Lung (tissue), 12 donors: ENCODE data around the gene BSG. TPM values are rescaled to one million over a fixed set of nuclear protein-coding genes. Genes with fewer than 3 reads are reported as not detected.
A peak's percentile ranks its signal among the peaks of the same experiment; 100 is the strongest.

Source experiments
- ATAC-seq: fragments of 200-7000 bp; cut with Tn5 transposase; one replicate; pipeline ENCODE4 v1.9.1; 2020; ENCODE audit warnings: moderate number of reproducible peaks; ENCODE audit not compliant: insufficient read depth, low FRiP score
- DNase-seq, 3 donors: peaks; one replicate each; pipeline ENCODE4 v3.0.0-alpha.2; 2013 to 2017
- H3K27ac ChIP-seq, 2 donors: one replicate each; pipeline ENCODE4 v1.5.1; 2013; ENCODE audit warnings: mild to moderate bottlenecking in 2 of 2, moderate library complexity in 2 of 2, control low read depth in 1 of 2, inconsistent platforms in 1 of 2, low read depth in 1 of 2, low read length in 1 of 2
- H3K27me3 ChIP-seq, 3 donors: one replicate each; pipeline ENCODE4 v1.5.1; 2013; ENCODE audit warnings: low read length in 2 of 3; ENCODE audit not compliant: control insufficient read depth in 3 of 3, insufficient read depth in 3 of 3
- H3K36me3 ChIP-seq, 4 donors: one replicate each; pipeline ENCODE4 v1.5.1; 2013; ENCODE audit warnings: low read length in 4 of 4, mild to moderate bottlenecking in 1 of 4, moderate library complexity in 1 of 4; ENCODE audit not compliant: control insufficient read depth in 4 of 4, insufficient read depth in 4 of 4
- H3K4me1 ChIP-seq, 5 donors: one replicate each; pipeline ENCODE4 v1.5.1; 2013; ENCODE audit warnings: low read length in 5 of 5, mild to moderate bottlenecking in 2 of 5, moderate library complexity in 1 of 5; ENCODE audit not compliant: control insufficient read depth in 5 of 5, insufficient read depth in 5 of 5
- H3K4me3 ChIP-seq: one replicate; pipeline ENCODE4 v1.5.1; 2013; ENCODE audit warnings: mild to moderate bottlenecking, control low read depth, moderate library complexity
- H3K9ac ChIP-seq, 2 donors: one replicate each; pipeline ENCODE4 v1.5.1; 2013; ENCODE audit warnings: low read length in 2 of 2, control low read depth in 1 of 2; ENCODE audit not compliant: insufficient read depth in 1 of 2
- H3K9me3 ChIP-seq, 4 donors: one replicate each; pipeline ENCODE4 v1.5.1; 2013; ENCODE audit warnings: low read length in 3 of 4, mild to moderate bottlenecking in 1 of 4, moderate library complexity in 1 of 4; ENCODE audit not compliant: control insufficient read depth in 4 of 4, insufficient read depth in 3 of 4
- WGBS, 2 donors: extraction: QIAGEN DNeasy Blood & Tissue Kit; methylation state at CpG; one replicate each; pipeline ENCODE4 v1.1.7; 2013; 5-methylcytosine and 5-hydroxymethylcytosine counted together
- polyA plus RNA-seq, 2 donors: library from polyadenylated mRNA; stranded (reverse); fragments of 200-250 nt; gene quantifications; one replicate each; pipeline ENCODE4 v1.2.1, GENCODE V29; 2013
- total RNA-seq, 2 donors: library from RNA; depleted of rRNA in 1 of 2; stranded (reverse); fragments of >200 nt in 1 of 2; gene quantifications; one replicate each; pipeline ENCODE4 v1.2.1, GENCODE V29; 2014 to 2021
- TF ChIP-seq, protein P1 (sequence below): IDR thresholded peaks from 2 replicates; pipeline ENCODE4 v1.5.1; 2012; ENCODE audit warnings: mild to moderate bottlenecking; ENCODE audit errors: control extremely low read depth, extremely low read depth
- donor health status: control.
- donor health status: control.
- donor health status: Bipolar disorder and iron deficiency.
- donor health status: healthy.
- donor health status: DM: yes; HTN: yes; CAD: no.

The BSG gene
- total and polyA plus RNA-seq, 4 donors = 239 to 416 (median 355) TPM

DNA sequence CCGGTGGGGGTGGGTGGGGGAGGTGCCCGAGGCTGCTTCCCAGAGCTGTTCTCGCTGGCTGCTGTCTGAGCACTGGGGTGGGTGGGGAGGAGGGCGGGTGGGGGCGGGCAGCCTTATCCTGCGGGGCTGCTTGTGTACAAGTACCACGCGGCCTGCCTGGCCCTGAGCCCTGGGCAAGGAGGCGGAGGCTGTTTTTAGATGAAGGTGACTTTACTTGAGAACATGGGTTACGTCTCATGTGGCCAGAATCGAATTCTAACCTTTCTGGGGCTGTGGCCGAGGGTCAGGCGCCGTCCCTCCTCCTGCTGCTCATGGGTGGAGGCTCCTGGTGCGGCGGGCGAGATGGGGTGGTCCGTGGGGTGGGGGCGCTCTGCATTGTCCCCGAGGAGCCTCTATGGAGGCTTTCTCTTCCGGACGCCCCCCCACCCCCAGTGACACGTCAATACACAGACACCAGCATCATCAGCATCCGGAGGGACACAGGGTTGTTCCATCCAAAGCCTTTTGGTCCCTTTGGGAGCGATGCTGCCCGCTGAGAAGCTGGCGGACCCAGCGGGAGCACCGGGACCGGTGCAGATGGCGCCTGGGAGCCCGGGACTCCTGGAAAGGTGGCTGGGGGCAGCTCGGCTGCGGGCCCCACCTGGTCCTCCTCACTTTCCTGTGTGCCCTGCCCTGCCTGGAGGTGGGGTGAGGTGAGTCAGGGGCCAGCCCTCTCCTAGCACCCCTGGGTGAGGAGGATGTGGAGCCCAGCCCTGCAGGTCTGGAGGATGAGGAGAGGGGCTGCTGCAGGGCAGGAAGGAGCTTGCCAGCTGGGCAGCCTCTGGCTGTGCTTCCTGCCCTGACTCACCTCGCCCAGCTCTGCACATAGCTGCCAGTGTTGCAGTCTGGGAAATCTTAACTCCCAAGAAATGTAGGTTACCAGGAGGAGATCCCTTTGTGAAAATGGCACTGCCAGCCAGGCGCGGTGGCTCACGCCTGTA is 3.4 kb downstream of the BSG start:
- Histone ChIP-seq H3K9me3 (no peaks in the 10 kb centered on the region), H3K4me3 (no peak overlapping the region), H3K36me3 (peaks cover 0 to 34% (median 0%) of the 10 kb centered on the region in 4 donors), H3K4me1 (peaks cover 0 to 35% (median 18%) of the 10 kb centered on the region in 5 donors), H3K9ac (no peak overlapping the region), H3K27ac (peak overlapping the region in 1 of 2 donors; percentile 91), H3K27me3 (no peaks in the 10 kb centered on the region)
- ATAC-seq = no peak
- 64 to 71% methylated on average over 36 to 38 of the region's 38 CpGs for WGBS, 2 donors
- TF ChIP-seq, protein P1, sequence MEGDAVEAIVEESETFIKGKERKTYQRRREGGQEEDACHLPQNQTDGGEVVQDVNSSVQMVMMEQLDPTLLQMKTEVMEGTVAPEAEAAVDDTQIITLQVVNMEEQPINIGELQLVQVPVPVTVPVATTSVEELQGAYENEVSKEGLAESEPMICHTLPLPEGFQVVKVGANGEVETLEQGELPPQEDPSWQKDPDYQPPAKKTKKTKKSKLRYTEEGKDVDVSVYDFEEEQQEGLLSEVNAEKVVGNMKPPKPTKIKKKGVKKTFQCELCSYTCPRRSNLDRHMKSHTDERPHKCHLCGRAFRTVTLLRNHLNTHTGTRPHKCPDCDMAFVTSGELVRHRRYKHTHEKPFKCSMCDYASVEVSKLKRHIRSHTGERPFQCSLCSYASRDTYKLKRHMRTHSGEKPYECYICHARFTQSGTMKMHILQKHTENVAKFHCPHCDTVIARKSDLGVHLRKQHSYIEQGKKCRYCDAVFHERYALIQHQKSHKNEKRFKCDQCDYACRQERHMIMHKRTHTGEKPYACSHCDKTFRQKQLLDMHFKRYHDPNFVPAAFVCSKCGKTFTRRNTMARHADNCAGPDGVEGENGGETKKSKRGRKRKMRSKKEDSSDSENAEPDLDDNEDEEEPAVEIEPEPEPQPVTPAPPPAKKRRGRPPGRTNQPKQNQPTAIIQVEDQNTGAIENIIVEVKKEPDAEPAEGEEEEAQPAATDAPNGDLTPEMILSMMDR = no peak
- peak; percentile 31 to 62 (median 62) for DNase-seq

DNA sequence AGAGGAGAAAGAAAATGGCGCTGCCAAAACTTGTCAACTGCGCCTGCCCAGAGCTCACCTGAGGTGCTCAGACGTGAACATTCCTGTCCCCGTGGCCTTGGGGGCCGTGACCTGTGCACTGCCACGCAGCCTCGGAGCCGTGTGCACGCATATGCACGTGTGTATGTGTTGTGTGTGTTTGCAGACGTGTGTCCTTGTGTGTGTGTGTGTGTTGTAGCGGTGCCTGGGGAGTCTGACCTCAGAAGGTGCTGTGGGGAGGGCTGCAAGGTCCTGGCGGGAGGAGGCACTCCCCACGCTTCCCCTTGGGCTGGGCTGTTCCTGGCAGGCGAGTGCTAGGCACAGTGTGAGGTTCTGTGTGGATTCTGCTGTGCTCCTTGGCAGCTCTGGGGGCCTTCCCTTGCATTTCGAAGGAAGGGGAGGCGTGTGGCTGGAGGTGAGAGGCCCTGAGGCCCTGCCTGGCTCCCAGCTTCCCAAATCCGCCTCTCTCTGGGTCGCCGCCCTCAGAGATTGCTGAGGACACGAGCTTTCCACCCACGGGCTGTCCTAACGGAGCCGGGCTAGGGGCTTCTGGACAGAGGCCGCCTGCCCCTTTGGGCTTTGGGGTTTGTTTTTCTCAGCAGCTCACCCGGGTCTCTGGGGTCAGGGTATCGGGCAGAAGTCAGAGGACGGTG is 4.5 kb downstream of the BSG start:
- WGBS, 2 donors = 90% methylated on average over 27 to 28 of the region's 28 CpGs
- H3K9ac ChIP-seq = no peak overlapping the region
- ATAC-seq = no peak

DNA sequence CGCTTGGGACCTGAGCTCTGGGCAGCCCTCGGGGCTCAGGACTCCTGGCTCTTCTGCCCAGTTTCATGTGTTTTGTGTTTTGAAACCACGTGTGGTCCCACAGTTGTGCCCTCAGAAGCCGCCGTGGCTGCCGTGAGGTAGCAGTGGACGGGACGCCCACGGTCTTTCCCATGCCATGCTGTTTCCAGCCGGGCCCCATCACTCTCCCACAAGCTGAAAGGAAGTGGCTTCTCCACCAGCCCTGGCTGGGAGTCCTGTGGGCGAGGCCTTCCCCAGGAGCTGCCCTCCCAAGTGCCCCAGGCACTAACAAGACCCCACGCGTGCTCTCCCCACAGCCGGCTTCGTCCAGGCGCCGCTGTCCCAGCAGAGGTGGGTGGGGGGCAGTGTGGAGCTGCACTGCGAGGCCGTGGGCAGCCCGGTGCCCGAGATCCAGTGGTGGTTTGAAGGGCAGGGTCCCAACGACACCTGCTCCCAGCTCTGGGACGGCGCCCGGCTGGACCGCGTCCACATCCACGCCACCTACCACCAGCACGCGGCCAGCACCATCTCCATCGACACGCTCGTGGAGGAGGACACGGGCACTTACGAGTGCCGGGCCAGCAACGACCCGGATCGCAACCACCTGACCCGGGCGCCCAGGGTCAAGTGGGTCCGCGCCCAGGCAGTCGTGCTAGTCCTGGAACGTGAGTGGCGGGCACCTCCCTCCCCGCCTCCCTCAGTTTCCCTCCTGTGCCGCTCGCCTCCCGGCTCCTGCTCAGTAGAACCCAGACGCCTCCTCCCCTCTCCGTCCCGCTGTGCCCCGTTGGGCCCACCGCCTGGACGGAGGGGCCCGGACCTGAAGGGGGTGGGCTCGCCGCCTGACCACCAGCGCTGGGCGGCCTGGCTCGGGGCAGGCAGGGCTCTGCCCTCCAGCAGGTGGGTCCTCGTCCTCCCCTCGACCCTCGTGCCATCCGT is 5.3 kb downstream of the BSG start:
- Histone ChIP-seq H3K9ac (no peak overlapping the region), H3K9me3 (no peaks in the 10 kb centered on the region), H3K27me3 (no peaks in the 10 kb centered on the region), H3K4me1 (peaks cover 0 to 26% (median 18%) of the 10 kb centered on the region in 5 donors), H3K4me3 (no peak overlapping the region), H3K27ac (peak overlapping the region in 1 of 2 donors; percentile 37), H3K36me3 (peaks cover 2 to 53% (median 5%) of the 10 kb centered on the region in 4 donors)
- WGBS, 2 donors = 91 to 94% methylated on average over 66 of the region's 66 CpGs
- TF ChIP-seq, protein P1 = no peak
- ATAC-seq (no peak), DNase-seq (no peak)

More for the DNA sequence above, 4.5 kb downstream of the BSG start:
- Histone ChIP-seq H3K4me1 (peaks cover 0 to 26% (median 18%) of the 10 kb centered on the region in 5 donors), H3K4me3 (no peak overlapping the region), H3K27ac (peak overlapping the region in 1 of 2 donors; percentile 37), H3K27me3 (no peaks in the 10 kb centered on the region), H3K9me3 (no peaks in the 10 kb centered on the region), H3K36me3 (peaks cover under 1 to 45% (median 4%) of the 10 kb centered on the region in 4 donors)
- TF ChIP-seq, protein P1 = no peak
- no peak for DNase-seq
